Erythroblast (primary cell): ENCODE data around the gene CST2.

Experiments used
- GATA1 ChIP-seq: IDR thresholded peaks from 2 replicates; pipeline ENCODE4 v1.6.1; 2011; ENCODE audit warnings: low read depth, mild to moderate bottlenecking, control low read depth, low read length, moderate library complexity
- POLR2A ChIP-seq: IDR thresholded peaks from 2 replicates; pipeline ENCODE4 v1.6.1; 2011; ENCODE audit warnings: mild to moderate bottlenecking, low read length

- no peak for TF ChIP-seq POLR2A
- TF ChIP-seq GATA1, result no peak
These were observed 30.2 kb upstream of the CST2 start for GRCh38 chr20:23856736-23857135.
